ENCODE data around the gene ANKRD34A.
"Not testable (repeated sequence)": the region's sequence is repeated elsewhere in the genome, so short reads cannot be mapped to it uniquely, and the experiment has no call there.

The ANKRD34A gene

DNA sequence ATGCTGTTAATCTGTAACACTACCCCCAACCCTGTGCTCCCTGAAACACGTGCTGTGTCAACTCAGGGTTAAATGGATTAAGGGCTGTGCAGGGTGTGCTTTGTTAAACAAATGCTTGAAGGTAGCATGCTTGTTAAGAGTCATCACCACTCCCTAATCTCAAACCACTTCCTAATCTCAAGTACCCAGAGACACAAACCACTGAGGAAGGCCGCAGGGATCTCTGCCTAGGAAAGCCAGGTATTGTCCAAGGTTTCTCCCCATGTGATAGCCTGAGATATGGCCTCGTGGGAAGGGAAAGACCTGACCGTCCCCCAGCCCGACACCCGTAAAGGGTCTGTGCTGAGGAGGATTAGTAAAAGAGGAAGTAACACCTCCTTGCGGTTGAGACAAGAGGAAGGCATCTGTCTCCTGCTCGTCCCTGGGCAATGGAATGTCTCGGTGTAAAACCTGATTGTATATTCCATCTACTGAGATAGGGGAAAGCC is 31.8 kb downstream of the ANKRD34A start:
- H3K9me3 ChIP-seq (replicated peaks in 1 of 2; ENCODE audit: control insufficient read depth in 2 of 2, insufficient read depth in 1 of 2, low read depth in 1 of 2, low read length in 2 of 2); H3K27ac ChIP-seq (replicated peaks; ENCODE audit: low read length); H3K27me3 ChIP-seq (ENCODE audit: control insufficient read depth in 3 of 3, insufficient read depth in 3 of 3, low read depth in 1 of 3, low read length in 3 of 3); H3K4me2 ChIP-seq (ENCODE audit: insufficient read depth, low read length, poor library complexity, severe bottlenecking); H2BK15ac ChIP-seq (ENCODE audit: low read length); H3K14ac ChIP-seq (ENCODE audit: low read length); H3K4ac ChIP-seq (ENCODE audit: low read length); DNase-seq (ENCODE audit: low spot score); H3K4me1 ChIP-seq (ENCODE audit: control insufficient read depth in 2 of 2, insufficient read depth in 1 of 2, low read depth in 1 of 2, low read length in 2 of 2); H2AK5ac ChIP-seq (ENCODE audit: low read depth, low read length); H2AFZ ChIP-seq (ENCODE audit: low read length); H4K8ac ChIP-seq (ENCODE audit: low read depth, low read length); H4K91ac ChIP-seq (ENCODE audit: low read depth, low read length, poor library complexity); H3K18ac ChIP-seq (ENCODE audit: low read length); H2BK5ac ChIP-seq (ENCODE audit: low read length); H3K79me1 ChIP-seq (ENCODE audit: low read depth, low read length); H2BK12ac ChIP-seq (ENCODE audit: low read length); H2BK120ac ChIP-seq (ENCODE audit: low read depth, low read length); H3K23ac ChIP-seq (ENCODE audit: low read depth, low read length, poor library complexity); H3K4me3 ChIP-seq (ENCODE audit: low read length in 2 of 2); H3K9ac ChIP-seq (ENCODE audit: low read depth, low read length, poor library complexity): not testable (repeated sequence)
- no CpG with 5 or more reads among the region's 9 CpGs for WGBS, 2 donors (ENCODE audit: extremely low coverage in 2 of 2, insufficient read length in 2 of 2, insufficient replicate concordance in 1 of 2)
- H3K36me3 ChIP-seq (replicated peaks in 1 of 2; ENCODE audit: control insufficient read depth in 2 of 2, insufficient read depth in 2 of 2, low read length in 2 of 2): peaks cover 0 to 37% of the 10 kb centered on the region in 2 donors

DNA sequence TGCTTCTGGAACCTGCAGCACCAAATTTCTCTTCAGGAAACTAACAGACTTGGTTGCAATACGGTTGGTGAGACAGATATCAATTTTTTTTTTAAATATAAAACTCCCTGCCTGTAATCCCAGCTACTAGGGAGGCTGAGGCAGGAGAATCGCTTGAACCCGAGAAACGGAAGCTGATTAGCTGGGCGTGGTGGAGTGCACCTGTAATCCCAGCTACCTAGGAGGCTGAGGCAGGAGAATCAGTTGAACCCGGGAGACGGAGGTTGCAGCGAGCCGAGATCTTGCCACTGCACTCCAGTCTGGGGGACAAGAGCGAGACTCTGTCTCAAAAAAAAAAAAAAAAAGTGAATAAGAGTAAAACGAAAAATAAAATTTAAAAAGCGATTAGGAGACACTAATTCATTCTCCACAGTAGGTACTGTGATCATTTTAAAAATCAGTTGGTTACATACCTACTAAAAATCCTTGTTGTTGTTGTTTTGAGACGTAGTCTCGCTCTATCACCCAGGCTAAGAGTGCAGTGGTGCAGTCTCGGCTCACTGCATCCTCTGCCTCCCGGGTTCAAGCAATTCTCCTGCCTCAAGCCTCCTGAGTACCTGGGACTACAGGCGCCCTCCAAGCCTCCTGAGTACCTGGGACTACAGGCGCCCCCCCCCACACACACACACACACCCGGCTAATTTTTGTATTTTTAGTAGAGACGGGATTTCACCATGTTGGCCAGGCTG is 36.3 kb downstream of the ANKRD34A start:
- Histone ChIP-seq H2BK120ac (ENCODE audit: low read depth, low read length) (no peak overlapping the region), H3K4ac (ENCODE audit: low read length) (no peak overlapping the region), H3K27me3 (ENCODE audit: control insufficient read depth in 3 of 3, insufficient read depth in 3 of 3, low read depth in 1 of 3, low read length in 3 of 3) (no peaks in the 10 kb centered on the region), H3K4me2 (ENCODE audit: insufficient read depth, low read length, poor library complexity, severe bottlenecking) (peak overlapping the region; percentile 67), H2AFZ (ENCODE audit: low read length) (peak overlapping the region; percentile 13), H2BK15ac (ENCODE audit: low read length) (no peak overlapping the region), H4K91ac (ENCODE audit: low read depth, low read length, poor library complexity) (no peak overlapping the region), H3K9me3 (replicated peaks in 1 of 2; ENCODE audit: control insufficient read depth in 2 of 2, insufficient read depth in 1 of 2, low read depth in 1 of 2, low read length in 2 of 2) (no peaks in the 10 kb centered on the region), H3K36me3 (replicated peaks in 1 of 2; ENCODE audit: control insufficient read depth in 2 of 2, insufficient read depth in 2 of 2, low read length in 2 of 2) (peaks cover 7 to 29% of the 10 kb centered on the region in 2 donors), H4K8ac (ENCODE audit: low read depth, low read length) (no peak overlapping the region), H2BK5ac (ENCODE audit: low read length) (no peak overlapping the region), H2AK5ac (ENCODE audit: low read depth, low read length) (peak overlapping the region; percentile 68), H3K18ac (ENCODE audit: low read length) (peak overlapping the region; percentile 15), H2BK12ac (ENCODE audit: low read length) (no peak overlapping the region), H3K14ac (ENCODE audit: low read length) (no peak overlapping the region), H3K23ac (ENCODE audit: low read depth, low read length, poor library complexity) (no peak overlapping the region), H3K27ac (replicated peaks; ENCODE audit: low read length) (peak overlapping the region; percentile 60), H3K4me3 (ENCODE audit: low read length in 2 of 2) (peak overlapping the region; percentile 76 to 82), H3K4me1 (ENCODE audit: control insufficient read depth in 2 of 2, insufficient read depth in 1 of 2, low read depth in 1 of 2, low read length in 2 of 2) (peaks cover 1 to 5% of the 10 kb centered on the region in 2 donors), H3K9ac (ENCODE audit: low read depth, low read length, poor library complexity) (peak overlapping the region; percentile 77), H3K79me1 (ENCODE audit: low read depth, low read length) (peaks cover 5% of the 10 kb centered on the region)
- no CpG with 5 or more reads among the region's 20 CpGs for WGBS, 2 donors (ENCODE audit: extremely low coverage in 2 of 2, insufficient read length in 2 of 2, insufficient replicate concordance in 1 of 2)
- no peak for DNase-seq (ENCODE audit: low spot score)

DNA sequence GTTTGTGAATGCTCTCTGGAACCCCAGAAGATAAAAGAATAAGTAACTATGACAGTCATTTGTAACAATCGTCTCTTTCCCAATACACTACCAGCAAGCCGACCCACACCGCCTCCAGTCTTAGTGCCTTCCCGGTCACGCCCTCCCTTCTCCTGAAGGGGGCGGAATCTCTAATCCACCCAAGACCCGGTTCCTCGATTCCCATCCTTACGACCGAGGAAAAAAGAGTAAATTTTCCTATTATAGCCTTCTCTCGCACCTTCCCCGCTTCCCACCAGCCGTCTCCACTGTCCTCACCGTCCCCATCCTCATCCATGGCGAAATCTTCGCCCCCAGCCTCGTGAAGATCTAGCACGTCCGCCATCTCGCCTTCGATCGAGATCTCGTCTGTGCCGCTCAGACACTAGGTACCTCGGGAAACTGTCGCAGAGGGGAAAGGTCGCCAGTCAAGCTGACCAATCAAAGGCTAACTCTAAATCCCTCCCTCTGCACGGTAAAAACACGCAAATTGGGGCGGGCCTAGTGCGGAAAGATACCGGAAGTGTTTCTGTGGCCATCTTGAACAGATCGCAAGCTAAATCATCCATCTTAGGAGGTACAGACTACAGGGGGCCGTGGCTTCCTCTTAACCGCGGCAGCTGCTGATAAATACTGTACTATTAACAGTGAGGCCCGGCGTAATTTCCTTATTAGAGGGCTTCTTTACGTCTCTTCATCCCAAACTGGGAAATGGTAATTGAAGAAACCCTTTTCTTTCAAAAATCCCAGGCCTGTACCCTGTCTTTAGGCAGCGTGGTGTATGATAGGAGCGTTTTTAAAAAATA is 37.1 kb downstream of the ANKRD34A start, which contains the start of gene RBM8A:
Gene RBM8A (minus strand): TSS at position 422 of the 824 bp plus-strand sequence. CDS start 58 bp downstream, at position 364.
- Histone ChIP-seq H2AFZ (ENCODE audit: low read length) (peak within 1 kb of the TSS; percentile 72), H3K9me3 (replicated peaks in 1 of 2; ENCODE audit: control insufficient read depth in 2 of 2, insufficient read depth in 1 of 2, low read depth in 1 of 2, low read length in 2 of 2) (no peaks in the 10 kb centered on the region), H3K18ac (ENCODE audit: low read length) (peak within 1 kb of the TSS; percentile 92), H3K36me3 (replicated peaks in 1 of 2; ENCODE audit: control insufficient read depth in 2 of 2, insufficient read depth in 2 of 2, low read length in 2 of 2) (peaks cover 7 to 35% of the 10 kb centered on the region in 2 donors), H3K9ac (ENCODE audit: low read depth, low read length, poor library complexity) (peak within 1 kb of the TSS; percentile 86), H4K8ac (ENCODE audit: low read depth, low read length) (no peak within 1 kb of the TSS), H3K27ac (replicated peaks; ENCODE audit: low read length) (peak within 1 kb of the TSS; percentile 84), H3K79me1 (ENCODE audit: low read depth, low read length) (peaks cover 5% of the 10 kb centered on the region), H2BK15ac (ENCODE audit: low read length) (no peak within 1 kb of the TSS), H3K4me3 (ENCODE audit: low read length in 2 of 2) (peak within 1 kb of the TSS; percentile 76 to 91), H3K27me3 (ENCODE audit: control insufficient read depth in 3 of 3, insufficient read depth in 3 of 3, low read depth in 1 of 3, low read length in 3 of 3) (no peaks in the 10 kb centered on the region), H3K4me2 (ENCODE audit: insufficient read depth, low read length, poor library complexity, severe bottlenecking) (peak within 1 kb of the TSS; percentile 67), H3K4ac (ENCODE audit: low read length) (no peak within 1 kb of the TSS), H3K4me1 (ENCODE audit: control insufficient read depth in 2 of 2, insufficient read depth in 1 of 2, low read depth in 1 of 2, low read length in 2 of 2) (peaks cover 1 to 5% of the 10 kb centered on the region in 2 donors), H2BK5ac (ENCODE audit: low read length) (no peak within 1 kb of the TSS), H2AK5ac (ENCODE audit: low read depth, low read length) (peak within 1 kb of the TSS; percentile 68), H3K14ac (ENCODE audit: low read length) (no peak within 1 kb of the TSS), H3K23ac (ENCODE audit: low read depth, low read length, poor library complexity) (no peak within 1 kb of the TSS), H4K91ac (ENCODE audit: low read depth, low read length, poor library complexity) (no peak within 1 kb of the TSS), H2BK120ac (ENCODE audit: low read depth, low read length) (no peak within 1 kb of the TSS), H2BK12ac (ENCODE audit: low read length) (no peak within 1 kb of the TSS)
- peak; percentile 94 for DNase-seq (ENCODE audit: low spot score)
- WGBS, 2 donors (ENCODE audit: extremely low coverage in 2 of 2, insufficient read length in 2 of 2, insufficient replicate concordance in 1 of 2): no CpG with 5 or more reads among the region's 41 CpGs

DNA sequence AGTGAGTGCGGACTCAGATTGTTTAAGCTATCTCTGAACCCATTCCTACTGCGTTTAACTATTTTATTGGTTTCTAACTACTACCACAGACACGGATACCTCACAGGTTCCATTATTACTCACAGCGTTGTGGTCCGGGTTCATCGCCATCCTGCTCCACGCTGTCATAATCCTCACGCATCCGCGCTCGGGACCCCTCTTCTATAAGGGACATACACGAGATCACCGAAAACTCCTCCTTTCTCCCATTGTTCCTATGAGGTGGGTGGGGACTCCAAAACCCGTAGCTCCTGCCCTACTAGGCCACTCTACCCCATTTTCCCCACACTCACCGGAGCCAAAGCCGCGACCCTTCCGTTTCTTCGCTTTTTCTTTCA is 37.7 kb downstream of the ANKRD34A start:
- peaks cover 7 to 40% of the 10 kb centered on the region in 2 donors for H3K36me3 ChIP-seq (replicated peaks in 1 of 2; ENCODE audit: control insufficient read depth in 2 of 2, insufficient read depth in 2 of 2, low read length in 2 of 2)
- no peak overlapping the region for H3K23ac ChIP-seq (ENCODE audit: low read depth, low read length, poor library complexity)
- H3K27me3 ChIP-seq (ENCODE audit: control insufficient read depth in 3 of 3, insufficient read depth in 3 of 3, low read depth in 1 of 3, low read length in 3 of 3): no peaks in the 10 kb centered on the region
- no peaks in the 10 kb centered on the region for H3K9me3 ChIP-seq (replicated peaks in 1 of 2; ENCODE audit: control insufficient read depth in 2 of 2, insufficient read depth in 1 of 2, low read depth in 1 of 2, low read length in 2 of 2)
- H2BK120ac ChIP-seq (ENCODE audit: low read depth, low read length): no peak overlapping the region
- H2AK5ac ChIP-seq (ENCODE audit: low read depth, low read length): no peak overlapping the region
- DNase-seq (ENCODE audit: low spot score): no peak
- no peak overlapping the region for H2BK12ac ChIP-seq (ENCODE audit: low read length)
- H3K79me1 ChIP-seq (ENCODE audit: low read depth, low read length): peaks cover 5% of the 10 kb centered on the region
- H3K4me1 ChIP-seq (ENCODE audit: control insufficient read depth in 2 of 2, insufficient read depth in 1 of 2, low read depth in 1 of 2, low read length in 2 of 2): peaks cover 1 to 5% of the 10 kb centered on the region in 2 donors
- H3K27ac ChIP-seq (replicated peaks; ENCODE audit: low read length): no peak overlapping the region
- H2AFZ ChIP-seq (ENCODE audit: low read length): peak overlapping the region; percentile 72
- peak overlapping the region; percentile 55 for H3K4me2 ChIP-seq (ENCODE audit: insufficient read depth, low read length, poor library complexity, severe bottlenecking)
- H3K14ac ChIP-seq (ENCODE audit: low read length): no peak overlapping the region
- H3K4ac ChIP-seq (ENCODE audit: low read length): no peak overlapping the region
- H3K18ac ChIP-seq (ENCODE audit: low read length): no peak overlapping the region
- no peak overlapping the region for H4K91ac ChIP-seq (ENCODE audit: low read depth, low read length, poor library complexity)
- no peak overlapping the region for H4K8ac ChIP-seq (ENCODE audit: low read depth, low read length)
- peak overlapping the region; percentile 76 to 91 for H3K4me3 ChIP-seq (ENCODE audit: low read length in 2 of 2)
- H2BK15ac ChIP-seq (ENCODE audit: low read length): no peak overlapping the region
- H3K9ac ChIP-seq (ENCODE audit: low read depth, low read length, poor library complexity): no peak overlapping the region
- no CpG with 5 or more reads among the region's 19 CpGs for WGBS, 2 donors (ENCODE audit: extremely low coverage in 2 of 2, insufficient read length in 2 of 2, insufficient replicate concordance in 1 of 2)
- H2BK5ac ChIP-seq (ENCODE audit: low read length): no peak overlapping the region

All from neuronal stem cell (in vitro differentiated cells).